ENCODE measurements around the gene XRCC3. TPM values are rescaled to one million over a fixed set of nuclear protein-coding genes. Genes with fewer than 3 reads are reported as not detected.
A peak's percentile ranks its signal among the peaks of the same experiment; 100 is the strongest.

XRCC3 gene
- total RNA-seq, 1 donor from 2014 or later, result 10.2 TPM

GRCh38 chr14:103696070-103696402 is 19.2 kb downstream of the XRCC3 start:
- Mint-ChIP-seq H3K4me1 (ENCODE audit: unreplicated experiment) (peaks cover 21% of the 10 kb centered on the region), H3K36me3 (ENCODE audit: low read depth, unreplicated experiment) (peaks cover 17% of the 10 kb centered on the region), H3K4me3 (ENCODE audit: unreplicated experiment) (no peak overlapping the region), H3K9me3 (ENCODE audit: unreplicated experiment) (no peaks in the 10 kb centered on the region), H3K27me3 (ENCODE audit: unreplicated experiment) (peaks cover 13% of the 10 kb centered on the region), H3K27ac (ENCODE audit: unreplicated experiment) (peak overlapping the region; percentile 67)
- no peak for DNase-seq (ENCODE audit: low spot score)
- TF ChIP-seq CTCF (IDR thresholded peaks at IDR 0.05; ENCODE audit: unreplicated experiment), result no peak

GRCh38 chr14:103695296-103696069 is 19.8 kb downstream of the XRCC3 start:
- no peaks in the 10 kb centered on the region for H3K9me3 Mint-ChIP-seq (ENCODE audit: unreplicated experiment)
- H3K27ac Mint-ChIP-seq (ENCODE audit: unreplicated experiment), result peak overlapping the region; percentile 77
- peak overlapping the region; percentile 31 for H3K4me3 Mint-ChIP-seq (ENCODE audit: unreplicated experiment)
- peaks cover 9% of the 10 kb centered on the region for H3K27me3 Mint-ChIP-seq (ENCODE audit: unreplicated experiment)
- peaks cover 17% of the 10 kb centered on the region for H3K36me3 Mint-ChIP-seq (ENCODE audit: low read depth, unreplicated experiment)
- TF ChIP-seq CTCF (IDR thresholded peaks at IDR 0.05; ENCODE audit: unreplicated experiment), result no peak
- no peak for DNase-seq (ENCODE audit: low spot score)
- H3K4me1 Mint-ChIP-seq (ENCODE audit: unreplicated experiment), result peaks cover 21% of the 10 kb centered on the region

GRCh38 chr14:103694572-103695026 is 20.7 kb downstream of the XRCC3 start:
- TF ChIP-seq CTCF (IDR thresholded peaks at IDR 0.05; ENCODE audit: unreplicated experiment), result no peak
- Mint-ChIP-seq H3K9me3 (ENCODE audit: unreplicated experiment) (no peaks in the 10 kb centered on the region), H3K27me3 (ENCODE audit: unreplicated experiment) (peaks cover 6% of the 10 kb centered on the region), H3K36me3 (ENCODE audit: low read depth, unreplicated experiment) (peaks cover 20% of the 10 kb centered on the region), H3K4me1 (ENCODE audit: unreplicated experiment) (peaks cover 21% of the 10 kb centered on the region), H3K4me3 (ENCODE audit: unreplicated experiment) (no peak overlapping the region), H3K27ac (ENCODE audit: unreplicated experiment) (no peak overlapping the region)
- no peak for DNase-seq (ENCODE audit: low spot score)

GRCh38 chr14:103693515-103693914 is 21.7 kb downstream of the XRCC3 start:
- H3K36me3 Mint-ChIP-seq (ENCODE audit: low read depth, unreplicated experiment), result peaks cover 22% of the 10 kb centered on the region

More at GRCh38 chr14:103693515-103693914, 21.7 kb downstream of the XRCC3 start:
- Mint-ChIP-seq H3K4me3 (ENCODE audit: unreplicated experiment) (no peak overlapping the region), H3K9me3 (ENCODE audit: unreplicated experiment) (no peaks in the 10 kb centered on the region), H3K27me3 (ENCODE audit: unreplicated experiment) (peaks cover 5% of the 10 kb centered on the region), H3K4me1 (ENCODE audit: unreplicated experiment) (peaks cover 21% of the 10 kb centered on the region), H3K27ac (ENCODE audit: unreplicated experiment) (no peak overlapping the region)
- DNase-seq (ENCODE audit: low spot score), result no peak
- no peak for TF ChIP-seq CTCF (IDR thresholded peaks at IDR 0.05; ENCODE audit: unreplicated experiment)

All from endothelial cell (in vitro differentiated cells).